H54 (cell line): ENCODE data around the gene SPSB2.
A peak's percentile ranks its signal among the peaks of the same experiment; 100 is the strongest.

Experiments used
- DNase-seq: peaks from one replicate; pipeline ENCODE4 v3.0.0; 2011; ENCODE audit warnings: low spot score, mixed read lengths; ENCODE audit not compliant: insufficient read length
- FAIRE-seq: peaks from 3 replicates; lab custom pipeline; 2011; peaks lifted over from hg19 to GRCh38; lab: Jason Lieb, UNC
- POLR2A ChIP-seq: IDR thresholded peaks from 2 replicates; pipeline ENCODE4 v1.6.1; 2011; ENCODE audit warnings: low read depth, mild to moderate bottlenecking, low read length

Gene SPSB2

DNA sequence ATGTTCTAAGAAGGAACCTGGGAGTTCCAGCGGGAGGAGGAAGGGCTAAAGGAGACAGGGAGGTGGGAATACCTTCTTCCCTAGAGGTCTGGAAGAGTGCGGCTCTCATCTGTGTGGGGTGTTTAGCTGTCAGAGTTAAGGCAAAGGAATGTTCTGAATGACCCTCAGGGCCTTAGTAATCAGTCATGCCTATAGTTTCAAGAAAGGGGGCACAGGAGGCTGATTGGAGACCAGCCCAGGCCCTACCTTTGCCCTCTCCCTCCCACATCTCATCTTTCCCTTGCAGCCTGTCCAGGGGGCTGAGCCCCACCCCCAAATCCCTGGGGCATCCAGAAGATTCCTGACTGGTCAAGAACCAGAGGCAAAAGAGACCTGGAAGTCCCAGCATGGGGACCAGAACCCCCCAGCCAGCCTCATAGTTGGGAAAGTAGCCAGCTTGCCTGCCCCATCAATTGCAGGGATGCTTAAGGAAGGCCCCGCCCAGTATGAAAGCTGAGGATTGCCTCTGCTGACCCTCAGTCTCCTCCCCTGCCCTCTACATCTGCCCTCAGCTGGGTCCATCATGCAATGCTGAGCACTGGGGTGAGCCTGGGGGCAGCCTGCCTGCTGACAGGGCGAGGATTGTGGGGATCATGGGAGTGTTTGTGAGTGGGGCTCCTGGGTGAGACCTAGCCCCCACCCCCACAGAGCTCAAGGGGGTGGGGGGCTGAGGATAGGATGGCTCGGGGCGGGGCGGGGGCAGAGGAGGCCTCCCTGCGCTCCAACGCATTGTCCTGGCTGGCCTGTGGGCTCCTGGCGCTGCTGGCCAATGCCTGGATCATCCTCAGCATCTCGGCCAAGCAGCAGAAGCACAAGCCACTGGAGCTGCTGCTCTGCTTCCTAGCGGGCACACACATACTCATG lies 49.7 kb downstream of the SPSB2 start:
- FAIRE-seq (no peak), DNase-seq (no peak)
- TF ChIP-seq POLR2A: no peak

DNA sequence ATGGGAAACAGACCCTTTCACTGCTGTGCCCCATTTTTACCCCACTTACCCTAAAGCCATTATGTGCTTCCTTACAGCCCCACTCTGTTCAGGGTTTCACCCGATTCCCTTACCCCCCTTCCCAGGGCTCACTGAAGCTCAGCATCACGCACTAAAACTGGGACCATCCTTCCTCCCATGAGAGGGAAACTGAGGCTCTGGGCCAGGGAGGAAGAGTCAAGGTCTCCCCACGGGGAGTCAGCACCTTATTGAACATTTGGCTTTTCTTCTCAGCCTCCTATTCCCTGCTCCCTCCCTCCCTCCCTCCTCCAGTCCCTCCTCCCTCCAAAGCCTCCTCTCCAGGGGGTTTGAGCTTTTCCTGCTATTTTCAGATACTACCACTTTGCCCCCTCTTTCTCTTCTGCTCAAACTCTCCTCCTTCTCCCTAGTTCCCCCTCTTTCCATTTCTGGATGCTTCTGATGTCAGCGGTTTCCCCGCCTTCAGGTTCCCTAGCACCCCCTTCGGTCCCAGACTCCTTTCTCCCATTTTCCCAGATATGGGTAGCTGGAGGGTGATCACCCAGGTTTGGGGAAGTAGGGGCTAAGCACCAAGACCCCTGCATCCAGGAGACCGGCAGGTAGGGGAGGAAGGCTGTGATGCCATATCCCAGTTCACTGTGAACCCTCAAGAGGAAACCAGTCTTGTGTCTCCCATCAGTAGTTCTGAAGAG lies 50.5 kb downstream of the SPSB2 start:
- no peak for TF ChIP-seq POLR2A
- FAIRE-seq (no peak), DNase-seq (no peak)

DNA sequence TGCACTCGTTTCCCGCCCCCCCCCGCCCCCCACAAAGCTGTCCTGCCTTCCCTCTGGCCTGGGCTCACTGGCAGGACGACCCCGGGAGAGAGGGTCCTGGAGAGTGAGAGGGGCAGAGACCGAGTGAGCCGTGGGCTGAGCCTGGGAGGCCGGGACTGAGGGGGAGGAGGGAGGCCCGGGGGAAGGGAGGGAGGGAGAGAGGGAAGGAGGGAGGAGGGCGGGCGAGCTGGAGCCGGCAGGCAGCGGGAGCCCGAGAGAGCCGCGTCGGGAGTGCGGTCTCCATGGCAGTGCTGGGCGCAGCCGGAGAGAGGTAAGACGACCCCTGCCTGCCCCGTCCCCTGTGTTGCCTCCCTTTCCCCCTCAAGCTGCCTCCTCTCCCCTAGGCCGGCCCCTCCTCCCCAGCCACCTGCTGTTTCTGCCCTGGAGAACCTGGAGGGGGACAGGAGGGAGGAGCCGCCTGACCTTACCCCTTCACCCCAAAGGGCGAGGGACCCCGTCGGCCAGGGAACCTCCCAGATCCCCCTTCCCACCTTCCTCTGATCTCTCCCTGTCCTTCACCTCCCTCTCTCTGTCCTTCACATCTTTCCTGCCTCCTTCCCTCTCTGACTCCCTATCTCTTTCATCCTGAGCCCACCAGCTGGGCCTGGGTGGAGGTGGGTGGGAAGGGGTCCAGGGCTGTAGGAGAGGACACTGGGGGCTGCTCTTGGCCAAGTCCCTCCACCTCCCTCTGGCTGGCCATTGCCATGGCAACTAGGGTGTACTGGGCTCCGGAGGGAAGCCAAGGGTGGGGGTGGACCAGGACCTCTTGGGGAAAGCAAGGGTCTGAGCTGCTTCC lies 51.3 kb downstream of the SPSB2 start, which contains the start of gene GPR162:
Gene GPR162 (plus strand): TSS at position 231 of the 835 bp plus-strand sequence. CDS start 2,078 bp downstream, outside the sequence.
- FAIRE-seq: no peak
- peak; percentile 75 for DNase-seq
- 0 out of 2 replicates have a peak, but pooled peaks have one; percentile 22 for TF ChIP-seq POLR2A
